CD4-positive, alpha-beta T cell (primary cell): ENCODE results near the gene LCOR. TPM values are rescaled to one million over a fixed set of nuclear protein-coding genes. Genes with fewer than 3 reads are reported as not detected.

Experiments used
- ATAC-seq: fragments of 200-7000 bp; cut with Tn5 transposase; one replicate; pipeline ENCODE4 v1.10.0; 2022; ENCODE audit warnings: mild to moderate bottlenecking; ENCODE audit not compliant: poor library complexity
- CTCF ChIA-PET: fragments of 350-600 bp; sonication (Branson Sonifier 250); formaldehyde crosslinking; loops from one replicate; lab custom pipeline; 2021; ENCODE audit warnings: antibody characterized with exemption, inconsistent platforms; lab: Charles Lee
- POLR2A ChIA-PET: fragments of 350-600 bp; sonication (Branson Sonifier 250); formaldehyde crosslinking; loops from one replicate; lab custom pipeline; 2021; ENCODE audit warnings: antibody characterized with exemption, inconsistent platforms; lab: Charles Lee
- DNase-seq, 14 experiments: peaks; one replicate each; pipeline ENCODE4 v3.0.0-alpha.2; 2013 to 2020; ENCODE audit warnings: mixed read lengths in 2 of 14
- H3K27ac ChIP-seq, 2 donors: one replicate each; pipeline versions ENCODE4 v1.5.1 to v1.7.0; 2013; ENCODE audit warnings: low read length in 2 of 2, low read depth in 1 of 2, mild to moderate bottlenecking in 1 of 2
- H3K27me3 ChIP-seq, 2 experiments: 1 replicate in 1 of 2; 2 replicates in 1 of 2; pipeline versions ENCODE4 v1.6.1 to v1.7.0; 2013; ENCODE audit warnings: low read length in 2 of 2, control low read depth in 1 of 2, mild to moderate bottlenecking in 1 of 2, moderate library complexity in 1 of 2; ENCODE audit not compliant: insufficient read depth in 2 of 2, control insufficient read depth in 1 of 2
- H3K36me3 ChIP-seq: one replicate; pipeline ENCODE4 v1.6.1; 2013; ENCODE audit warnings: low read length, control low read depth; ENCODE audit not compliant: insufficient read depth
- H3K4me1 ChIP-seq: one replicate; pipeline ENCODE4 v1.6.1; 2013; ENCODE audit warnings: low read length, control low read depth; ENCODE audit not compliant: insufficient read depth
- H3K4me3 ChIP-seq: one replicate; pipeline ENCODE4 v1.5.1; 2013; ENCODE audit warnings: mild to moderate bottlenecking, low read length, moderate library complexity
- H3K9me3 ChIP-seq, 2 experiments: 1 replicate in 1 of 2; 2 replicates in 1 of 2; pipeline versions ENCODE4 v1.6.1 to v1.7.0; 2013; ENCODE audit warnings: low read length in 2 of 2, mild to moderate bottlenecking in 2 of 2, control low read depth in 1 of 2, moderate library complexity in 1 of 2; ENCODE audit not compliant: control insufficient read depth in 1 of 2, insufficient read depth in 1 of 2
- H3K27ac Mint-ChIP-seq: one replicate; pipeline ENCODE4 v1.8.0; 2020; ENCODE audit warnings: mixed read lengths
- H3K27me3 Mint-ChIP-seq: one replicate; pipeline ENCODE4 v1.8.0; 2021; ENCODE audit warnings: mixed read lengths
- H3K36me3 Mint-ChIP-seq: one replicate; pipeline ENCODE4 v1.8.0; 2021; ENCODE audit warnings: low read depth, mixed read lengths
- H3K4me1 Mint-ChIP-seq: one replicate; pipeline ENCODE4 v1.8.0; 2021; ENCODE audit warnings: low read depth, mixed read lengths
- H3K4me3 Mint-ChIP-seq: one replicate; pipeline ENCODE4 v1.8.0; 2020; ENCODE audit warnings: mild to moderate bottlenecking, mixed read lengths
- H3K9me3 Mint-ChIP-seq: one replicate; pipeline ENCODE4 v1.8.0; 2020; ENCODE audit warnings: mixed read lengths
- CTCF ChIP-seq: fragments of 200-600 bp; IDR thresholded peaks from one replicate; pipeline ENCODE4 v1.8.0; 2022; ENCODE audit warnings: antibody characterized with exemption, mild to moderate bottlenecking
- intact Hi-C, 2 experiments: fragments of 100-400 bp; cut with DNase I in 1 of 2; cut with micrococcal nuclease in 1 of 2; formaldehyde crosslinking; loops; one replicate each; pipeline versions ENCODE4 v1.15.1 to v1.9.0; 2023 to 2025; cut with DNase I, micrococcal nuclease
- total RNA-seq, 174 experiments: library from RNA in 2 of 174; stranded (reverse) in 2 of 174; gene quantifications; one replicate each; pipeline ENCODE4 v1.2.3 and lab custom pipeline; 2021 to 2026

The LCOR gene
- total RNA-seq, 2 experiments from 2014 or later: 46.0 to 56.0 TPM

DNA sequence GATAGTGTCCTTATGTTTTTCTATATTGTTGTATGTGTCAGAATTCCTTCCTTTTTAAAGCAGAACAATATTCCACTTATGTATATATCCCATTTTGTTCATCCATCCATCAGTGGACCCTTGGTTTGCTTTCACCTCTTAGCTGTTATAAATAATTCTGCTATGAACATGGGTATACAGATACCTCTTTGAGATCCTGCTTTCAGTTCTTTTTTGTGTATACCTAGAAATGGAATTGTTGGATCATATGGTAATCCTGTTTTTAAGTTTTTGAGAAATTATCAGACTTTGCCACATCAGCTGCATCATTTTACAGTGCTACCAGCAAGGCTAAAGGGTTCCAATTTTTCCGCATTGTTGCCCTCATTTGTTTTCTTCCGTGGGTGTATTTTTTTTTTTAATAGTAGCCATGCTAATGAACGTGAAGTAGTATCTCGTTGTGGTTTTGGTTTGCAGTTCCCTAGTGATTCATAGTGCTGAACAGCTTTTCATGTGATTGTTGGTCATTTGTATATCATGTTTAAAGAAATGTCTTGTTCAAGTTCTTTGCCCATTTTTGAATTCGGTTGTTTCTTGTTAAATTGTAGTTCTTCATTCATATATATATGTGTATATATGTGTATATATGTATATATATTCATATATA lies 87.8 kb downstream of the LCOR start:
- H3K4me1 ChIP-seq: no peaks in the 10 kb centered on the region
- H3K36me3 Mint-ChIP-seq: peaks cover 63% of the 10 kb centered on the region
- no peaks in the 10 kb centered on the region for H3K27me3 ChIP-seq
- H3K27me3 Mint-ChIP-seq: no peaks in the 10 kb centered on the region
- CTCF ChIA-PET: no interaction called here
- POLR2A ChIA-PET: no interaction called here
- H3K4me3 ChIP-seq: no peak overlapping the region
- DNase-seq (no peak), ATAC-seq (no peak)
- intact Hi-C loops: no loop called here
- no peaks in the 10 kb centered on the region for H3K9me3 Mint-ChIP-seq
- no peak for TF ChIP-seq CTCF
- H3K4me3 Mint-ChIP-seq: no peak overlapping the region
- H3K9me3 ChIP-seq: no peaks in the 10 kb centered on the region
- H3K27ac ChIP-seq: no peak overlapping the region
- peaks cover 53% of the 10 kb centered on the region for H3K4me1 Mint-ChIP-seq
- H3K27ac Mint-ChIP-seq: no peak overlapping the region
- peaks cover under 1% of the 10 kb centered on the region for H3K36me3 ChIP-seq

DNA sequence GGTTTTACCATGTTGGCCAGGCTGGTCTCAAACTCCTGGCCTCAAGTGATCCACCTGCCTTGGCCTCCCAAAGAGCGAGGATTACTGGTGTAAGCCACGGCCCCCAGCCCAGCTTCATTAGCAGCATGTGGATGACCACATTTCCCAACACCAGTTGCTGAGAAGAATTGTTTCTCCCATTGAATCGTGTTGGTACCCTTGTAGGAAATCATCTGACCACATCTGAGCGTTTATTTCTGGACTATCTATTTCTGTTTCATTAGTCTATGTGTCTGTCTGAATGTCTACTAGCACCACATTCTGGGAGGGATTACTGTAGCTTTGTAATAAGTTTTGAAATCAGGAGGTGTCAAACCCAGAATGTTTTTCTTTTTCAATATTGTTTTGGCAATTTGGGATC lies 89.6 kb downstream of the LCOR start:
- Histone ChIP-seq H3K9me3 (no peaks in the 10 kb centered on the region), H3K4me1 (no peaks in the 10 kb centered on the region), H3K27me3 (no peaks in the 10 kb centered on the region), H3K27ac (no peak overlapping the region), H3K36me3 (no peaks in the 10 kb centered on the region), H3K4me3 (no peak overlapping the region)
- ChIA-PET POLR2A (interaction anchor here (0.6 to 0.7 kb wide), 3 partner anchors 26 to 801 kb away, joined by 3 to 5 read pairs (median 3); no protein-coding TSS in a partner anchor), CTCF (interaction anchor here (0.9 kb wide), 1 partner anchor 11 kb away, joined by 3 read pairs; no protein-coding TSS in a partner anchor)
- intact Hi-C loops: no loop called here
- no peaks in the 10 kb centered on the region for H3K27me3 Mint-ChIP-seq
- H3K27ac Mint-ChIP-seq: no peak overlapping the region
- peaks cover 69% of the 10 kb centered on the region for H3K36me3 Mint-ChIP-seq
- ATAC-seq (no peak), DNase-seq (no peak)
- H3K4me3 Mint-ChIP-seq: no peak overlapping the region
- peaks cover 61% of the 10 kb centered on the region for H3K4me1 Mint-ChIP-seq
- no peak for TF ChIP-seq CTCF
- H3K9me3 Mint-ChIP-seq: no peaks in the 10 kb centered on the region

- POLR2A ChIA-PET: no interaction called here
- no peak for ATAC-seq
- peaks cover 50% of the 10 kb centered on the region for H3K4me1 Mint-ChIP-seq
Observed at GRCh38 chr10:96922978-96923948, 91.2 kb downstream of the LCOR start.

More at GRCh38 chr10:96922978-96923948, 91.2 kb downstream of the LCOR start:
- CTCF ChIA-PET: no interaction called here
- peaks cover 70% of the 10 kb centered on the region for H3K36me3 Mint-ChIP-seq
- Histone ChIP-seq H3K27ac (no peak overlapping the region), H3K4me3 (no peak overlapping the region), H3K27me3 (no peaks in the 10 kb centered on the region), H3K4me1 (no peaks in the 10 kb centered on the region), H3K9me3 (no peaks in the 10 kb centered on the region), H3K36me3 (no peaks in the 10 kb centered on the region)
- H3K27me3 Mint-ChIP-seq: no peaks in the 10 kb centered on the region
- no peak overlapping the region for H3K27ac Mint-ChIP-seq
- no peak overlapping the region for H3K4me3 Mint-ChIP-seq
- intact Hi-C loops: no loop called here
- no peak for DNase-seq
- no peaks in the 10 kb centered on the region for H3K9me3 Mint-ChIP-seq
- TF ChIP-seq CTCF: no peak
